Measurements from ENCODE around the gene PMS2.
A peak's percentile ranks its signal among the peaks of the same experiment; 100 is the strongest.
"Not testable (repeated sequence)": the region's sequence is repeated elsewhere in the genome, so short reads cannot be mapped to it uniquely, and the experiment has no call there.

Gene PMS2, protein sequence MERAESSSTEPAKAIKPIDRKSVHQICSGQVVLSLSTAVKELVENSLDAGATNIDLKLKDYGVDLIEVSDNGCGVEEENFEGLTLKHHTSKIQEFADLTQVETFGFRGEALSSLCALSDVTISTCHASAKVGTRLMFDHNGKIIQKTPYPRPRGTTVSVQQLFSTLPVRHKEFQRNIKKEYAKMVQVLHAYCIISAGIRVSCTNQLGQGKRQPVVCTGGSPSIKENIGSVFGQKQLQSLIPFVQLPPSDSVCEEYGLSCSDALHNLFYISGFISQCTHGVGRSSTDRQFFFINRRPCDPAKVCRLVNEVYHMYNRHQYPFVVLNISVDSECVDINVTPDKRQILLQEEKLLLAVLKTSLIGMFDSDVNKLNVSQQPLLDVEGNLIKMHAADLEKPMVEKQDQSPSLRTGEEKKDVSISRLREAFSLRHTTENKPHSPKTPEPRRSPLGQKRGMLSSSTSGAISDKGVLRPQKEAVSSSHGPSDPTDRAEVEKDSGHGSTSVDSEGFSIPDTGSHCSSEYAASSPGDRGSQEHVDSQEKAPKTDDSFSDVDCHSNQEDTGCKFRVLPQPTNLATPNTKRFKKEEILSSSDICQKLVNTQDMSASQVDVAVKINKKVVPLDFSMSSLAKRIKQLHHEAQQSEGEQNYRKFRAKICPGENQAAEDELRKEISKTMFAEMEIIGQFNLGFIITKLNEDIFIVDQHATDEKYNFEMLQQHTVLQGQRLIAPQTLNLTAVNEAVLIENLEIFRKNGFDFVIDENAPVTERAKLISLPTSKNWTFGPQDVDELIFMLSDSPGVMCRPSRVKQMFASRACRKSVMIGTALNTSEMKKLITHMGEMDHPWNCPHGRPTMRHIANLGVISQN

DNA sequence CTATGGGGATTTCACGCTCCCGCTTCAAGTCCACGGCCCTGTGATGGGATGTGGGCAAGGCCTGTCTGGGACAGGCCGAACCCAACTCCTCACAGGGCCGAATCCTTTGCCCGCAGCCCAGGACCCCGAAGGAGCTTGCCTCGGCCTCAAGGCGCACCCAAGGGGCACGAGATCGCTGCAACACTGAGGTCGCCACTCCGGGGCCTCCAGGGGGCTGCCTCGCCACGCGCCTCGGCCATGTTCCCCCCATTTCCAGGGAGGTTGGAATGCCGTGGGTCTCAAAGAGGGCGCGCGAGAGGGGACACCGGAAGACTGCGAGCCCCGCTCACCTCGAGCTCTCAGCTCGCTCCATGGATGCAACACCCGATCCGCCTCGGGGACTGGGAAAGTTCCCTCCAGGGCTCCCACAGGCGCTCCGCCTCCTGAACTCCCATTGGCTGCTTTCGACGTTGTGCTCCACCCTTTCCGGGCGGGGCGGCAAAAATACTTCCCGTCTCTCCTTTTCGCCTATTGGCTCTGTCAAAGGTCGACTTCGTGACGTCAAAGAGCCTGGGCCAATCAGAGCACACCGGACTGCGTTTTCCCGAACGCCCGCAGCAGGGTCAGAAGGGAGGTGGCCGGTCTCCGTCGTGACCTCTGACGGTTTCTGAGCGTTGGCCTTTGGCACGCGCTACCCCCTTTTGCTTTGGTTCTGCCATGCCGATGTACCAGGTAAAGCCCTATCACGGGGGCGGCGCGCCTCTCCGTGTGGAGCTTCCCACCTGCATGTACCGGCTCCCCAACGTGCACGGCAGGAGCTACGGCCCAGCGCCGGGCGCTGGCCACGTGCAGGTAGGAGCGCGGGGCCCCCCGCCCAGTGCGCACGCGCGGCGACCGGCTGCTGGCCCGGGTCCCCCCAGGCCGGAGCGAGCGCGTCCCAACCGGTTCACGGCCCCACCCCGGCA, at the start of gene PMS2, which contains the start of gene AIMP2:
Gene PMS2 (minus strand): TSS at position 382 of the 944 bp plus-strand sequence. CDS start 30 bp downstream, at position 352.
Gene AIMP2 (plus strand): TSS at position 605 of the 944 bp plus-strand sequence. CDS start 92 bp downstream, at position 697.
- peak; percentile 94 for DNase-seq

DNA sequence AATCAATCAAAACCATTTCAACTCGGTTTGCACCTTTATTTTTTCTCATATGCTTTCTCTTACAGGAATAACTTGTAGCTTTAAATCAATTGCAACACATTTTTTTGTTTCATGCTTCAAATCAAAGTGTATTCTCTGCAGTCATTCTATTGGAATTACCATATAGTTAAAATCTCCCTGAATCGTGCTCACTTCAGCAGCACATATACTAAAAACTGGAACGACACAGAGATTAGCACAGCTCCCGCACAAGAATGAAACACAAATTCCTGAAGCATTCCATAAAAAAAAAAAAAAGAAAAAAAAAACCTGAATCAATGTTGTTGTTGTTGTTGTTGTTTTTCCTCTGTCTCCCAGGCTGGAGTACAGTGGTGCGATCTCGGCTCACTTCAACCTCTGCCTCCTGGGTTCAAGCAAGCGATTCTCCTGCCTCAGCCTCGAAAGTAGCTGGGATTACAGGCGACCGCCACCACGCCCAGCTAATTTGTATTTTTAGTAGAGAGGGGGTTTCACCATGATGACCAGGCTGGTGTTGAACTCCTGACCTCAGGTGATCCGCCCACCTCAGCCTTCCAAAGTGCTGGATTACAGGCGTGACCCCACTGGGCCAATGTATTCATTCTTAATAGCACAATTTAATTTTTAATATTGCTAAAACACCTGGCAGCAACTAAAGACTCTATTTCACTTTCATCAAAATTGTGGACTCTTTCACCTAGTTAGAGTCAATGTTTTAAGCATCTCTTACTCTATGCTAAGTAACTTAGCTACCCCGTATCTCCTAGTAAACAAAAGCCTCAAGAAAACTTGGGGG, 48.7 kb upstream of the PMS2 start:
- no peak for DNase-seq

DNA sequence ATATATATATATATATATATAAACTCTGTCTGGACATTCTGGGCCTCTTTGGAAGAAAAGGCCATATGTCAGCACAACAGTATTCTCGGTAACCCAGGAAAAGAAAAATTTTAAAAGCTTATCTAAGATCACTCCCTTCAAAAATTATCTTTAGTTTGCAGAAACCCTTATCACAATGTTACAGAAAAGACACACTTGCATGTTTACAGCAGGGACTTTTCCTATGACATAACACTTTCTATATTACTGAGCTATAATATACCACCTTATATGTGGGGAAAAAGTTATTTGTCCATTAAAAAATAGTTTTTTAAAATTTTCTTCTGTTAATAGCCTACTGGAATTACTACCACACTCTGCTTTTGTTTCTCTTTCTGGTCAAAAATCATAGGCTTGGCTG, 47.8 kb upstream of the PMS2 start:
- DNase-seq, result no peak

DNA sequence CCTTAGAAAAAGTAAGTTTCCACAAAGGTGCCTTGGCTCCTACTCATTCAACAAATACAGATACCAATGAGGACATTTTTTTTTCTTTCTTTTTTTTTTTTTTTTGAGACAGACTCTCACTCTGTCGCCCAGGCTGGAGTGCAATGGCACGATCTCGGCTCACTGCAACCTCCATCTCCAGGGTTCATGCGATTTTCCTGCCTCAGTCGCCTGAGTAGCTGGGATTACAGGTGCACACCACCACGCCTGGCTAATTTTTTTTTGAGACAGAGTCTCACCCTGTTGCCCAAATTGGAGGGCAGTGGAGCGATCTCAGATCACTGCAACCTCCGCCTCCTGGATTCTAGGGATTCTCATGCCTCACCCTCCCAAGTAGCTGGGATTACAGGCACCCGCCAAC, 42.3 kb upstream of the PMS2 start:
- DNase-seq, result not testable (repeated sequence)

DNA sequence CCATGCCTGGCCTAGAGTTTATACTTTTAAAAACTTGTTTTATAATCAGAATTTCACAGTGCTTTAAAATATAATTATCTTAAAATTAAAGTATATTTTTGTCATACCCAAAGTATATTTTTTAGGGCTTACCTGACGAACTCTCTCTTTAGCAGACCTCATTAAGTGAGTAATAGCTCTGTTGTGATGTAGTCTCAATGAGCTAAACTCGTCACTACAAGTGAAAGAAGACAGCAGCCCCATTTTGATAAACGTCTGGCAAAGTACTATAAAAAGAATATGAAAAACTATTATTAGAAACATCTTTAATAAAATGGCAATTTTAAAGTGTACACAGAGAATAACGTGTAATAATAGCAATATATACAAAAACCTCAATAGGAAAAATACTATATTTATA, 40.9 kb upstream of the PMS2 start:
- no peak for DNase-seq

DNA sequence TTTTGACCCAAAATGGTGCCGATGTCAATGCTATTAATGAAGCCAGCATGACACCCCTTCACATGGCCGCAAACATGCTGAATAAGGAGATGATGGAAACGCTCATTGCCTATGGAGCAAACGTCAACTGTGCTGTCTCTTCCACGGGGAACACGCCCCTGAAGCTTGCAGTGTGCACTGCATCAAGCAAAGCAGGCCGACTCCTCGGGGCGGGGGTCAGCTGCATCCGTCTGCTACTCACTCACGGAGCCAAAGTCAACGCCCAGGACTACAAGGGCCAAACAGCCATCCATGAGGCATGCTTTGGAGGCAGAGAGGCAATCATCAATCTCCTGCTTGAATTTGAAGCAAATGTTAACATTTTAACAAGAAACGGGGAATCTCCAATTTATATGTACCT, 26.8 kb upstream of the PMS2 start:
- no peak for DNase-seq

DNA sequence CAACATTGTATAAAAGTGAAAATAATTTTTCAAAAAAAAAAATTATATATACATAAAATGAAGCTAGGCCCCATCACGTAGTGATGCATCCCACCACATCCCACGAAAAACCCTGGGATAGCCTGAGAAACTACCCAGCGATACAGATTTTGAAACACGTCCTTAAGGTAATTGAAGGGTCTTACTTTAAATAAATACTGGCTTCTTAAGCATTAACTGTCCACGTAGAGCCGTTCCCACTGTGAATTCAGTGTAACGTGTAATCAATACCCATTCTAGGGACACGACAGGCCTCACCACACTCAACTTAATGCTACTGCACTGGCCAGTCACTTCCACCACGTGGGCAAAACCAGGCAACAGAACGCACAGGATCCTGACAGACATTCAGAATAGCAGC, 26.3 kb upstream of the PMS2 start:
- DNase-seq, result no peak

DNA sequence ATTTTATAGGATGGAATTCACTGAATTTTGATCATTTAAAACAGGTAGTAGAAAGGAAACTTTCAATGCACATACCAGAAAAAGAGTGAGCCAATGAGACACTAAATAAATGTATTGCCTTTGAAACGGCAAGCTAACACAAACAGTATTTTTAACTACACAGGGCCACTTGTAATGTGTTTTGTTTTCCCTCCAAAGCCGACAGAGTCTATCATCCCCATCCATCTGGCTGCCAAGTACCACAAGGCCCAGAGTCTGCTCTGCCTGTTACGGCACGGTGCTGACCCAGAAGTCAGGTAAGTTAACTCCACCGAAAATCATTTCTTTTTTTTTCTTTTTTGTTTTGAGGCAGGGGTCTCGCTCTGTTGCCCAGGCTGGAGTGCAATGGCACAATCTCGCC, 23.8 kb upstream of the PMS2 start:
- no peak for DNase-seq

DNA sequence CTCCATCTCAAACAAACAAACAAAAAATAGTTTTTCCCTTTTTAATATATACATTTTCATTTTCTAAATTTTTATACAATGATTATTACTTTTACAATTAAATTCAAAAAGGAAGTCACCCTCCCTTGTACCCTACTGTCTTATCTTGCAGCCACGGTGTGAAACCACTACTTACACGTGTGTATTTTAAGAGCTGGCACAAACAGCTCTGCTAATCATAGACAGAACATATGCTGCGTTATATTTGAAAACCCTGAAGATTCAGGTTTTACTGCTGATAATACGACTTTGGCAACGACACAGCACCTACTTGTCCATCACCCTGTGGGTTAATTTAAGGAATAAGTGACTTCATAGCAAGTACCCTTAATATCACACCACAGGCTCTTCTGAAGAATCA, 23.3 kb upstream of the PMS2 start:
- no peak for DNase-seq

DNA sequence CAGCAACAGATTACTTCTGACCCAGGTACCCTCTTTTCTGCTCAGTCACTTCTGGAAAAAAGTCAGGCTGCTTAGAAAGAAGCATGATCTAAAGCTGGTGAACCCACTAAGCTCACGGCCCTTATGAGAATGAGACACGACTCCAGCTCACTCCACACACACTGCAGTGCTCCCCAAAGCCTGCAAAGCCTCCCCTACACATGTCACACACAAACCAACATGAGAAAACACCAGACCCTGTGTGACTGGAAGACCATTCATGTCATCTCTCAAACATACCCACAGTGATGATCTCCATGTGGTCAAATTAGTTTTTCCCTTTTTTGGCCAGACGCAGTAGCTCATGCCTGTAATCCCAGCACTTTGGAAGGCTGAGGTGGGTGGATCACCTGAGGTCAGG, 22.7 kb upstream of the PMS2 start:
- no peak for DNase-seq

DNA sequence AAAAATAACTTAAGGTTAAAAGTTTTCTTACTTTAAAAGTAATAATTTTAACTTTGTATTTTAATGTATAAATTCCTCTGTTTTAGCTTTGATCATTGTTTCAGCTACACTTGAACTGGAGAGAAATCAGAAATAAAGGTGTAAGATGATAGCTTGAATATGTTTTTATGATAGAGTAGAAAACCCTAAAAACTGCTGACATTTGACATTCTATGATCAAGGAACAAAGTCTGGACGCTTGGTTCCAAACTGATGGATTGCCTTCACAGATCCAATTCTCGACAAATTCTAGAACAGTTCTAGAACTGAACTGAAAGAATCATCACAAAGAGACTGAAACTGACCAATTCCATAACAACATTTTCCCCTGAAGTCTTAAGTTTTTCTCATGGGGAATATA, 22.1 kb upstream of the PMS2 start, which contains the start of gene ANKRD61:
Gene ANKRD61 (plus strand): TSS at position 389 of the 400 bp plus-strand sequence. CDS start 0 bp downstream, at position 389.
- DNase-seq, result no peak

DNA sequence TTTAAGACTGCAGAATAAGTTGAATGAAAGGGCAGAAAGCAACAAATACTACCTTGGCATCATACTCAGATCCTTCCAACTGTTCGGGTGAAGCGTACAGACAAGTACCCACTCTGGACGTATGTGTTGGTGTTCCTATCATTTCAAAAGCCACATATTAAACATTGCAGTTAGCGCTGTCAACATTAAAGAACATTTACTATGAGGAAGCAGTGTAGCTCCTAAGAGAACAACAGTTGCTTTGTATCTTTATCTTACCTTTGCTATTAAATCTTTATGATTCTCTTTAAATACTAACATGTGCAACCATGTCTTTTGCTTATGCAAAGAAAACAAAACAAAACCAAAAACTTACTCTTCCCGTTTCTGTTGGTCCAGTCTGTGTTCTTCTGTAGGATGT, 19.7 kb upstream of the PMS2 start:
- DNase-seq, result no peak

DNA sequence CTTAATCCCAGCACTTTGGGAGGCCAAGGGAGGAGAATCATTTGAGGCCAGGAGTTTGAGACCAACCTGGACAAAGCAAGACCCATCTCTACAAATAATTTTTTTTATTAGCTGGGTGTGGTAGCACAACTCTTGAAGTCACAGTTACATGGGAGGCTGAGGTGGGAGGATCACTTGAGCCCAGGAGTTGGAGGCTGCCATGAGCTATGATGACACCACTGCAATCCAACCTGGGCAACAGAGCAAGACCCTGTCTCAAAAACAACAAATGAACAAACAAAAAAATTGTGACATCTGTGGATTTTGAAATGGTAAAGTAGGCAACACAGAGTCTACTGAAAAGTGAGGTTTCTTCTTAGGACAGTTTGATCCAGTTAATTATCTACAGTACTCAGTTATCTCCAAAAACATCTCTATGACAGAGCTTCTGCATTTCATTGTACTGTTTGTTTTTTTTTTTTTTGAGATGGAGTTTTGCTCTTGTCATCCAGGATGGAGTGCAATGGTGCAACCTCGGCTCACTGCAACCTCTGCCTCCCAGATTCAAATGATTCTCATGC, 19.0 kb upstream of the PMS2 start:
- no peak for DNase-seq

DNA sequence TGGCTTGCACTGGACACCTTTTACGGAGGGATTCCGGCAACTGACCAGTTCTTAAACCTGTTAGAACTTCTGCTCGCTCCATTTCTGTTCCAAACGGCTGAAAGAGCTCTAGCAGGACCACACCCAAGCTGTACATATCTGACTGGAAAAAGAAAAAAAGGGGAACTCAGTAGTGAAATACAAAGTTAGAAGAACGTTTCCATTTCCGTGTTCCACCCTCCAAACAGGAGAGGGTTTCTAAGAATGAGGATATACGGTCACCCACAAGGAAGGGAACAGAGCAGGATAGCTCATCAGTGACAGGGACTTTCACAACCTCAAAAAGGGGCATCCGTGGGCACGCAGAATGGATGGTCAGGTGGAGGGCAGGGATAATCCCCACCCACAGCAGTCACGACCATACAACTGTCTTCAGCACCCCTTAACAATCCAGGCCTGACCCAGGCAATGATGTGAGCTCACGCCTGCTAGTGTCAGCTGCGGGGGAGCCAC, 18.0 kb upstream of the PMS2 start:
- no peak for DNase-seq

DNA sequence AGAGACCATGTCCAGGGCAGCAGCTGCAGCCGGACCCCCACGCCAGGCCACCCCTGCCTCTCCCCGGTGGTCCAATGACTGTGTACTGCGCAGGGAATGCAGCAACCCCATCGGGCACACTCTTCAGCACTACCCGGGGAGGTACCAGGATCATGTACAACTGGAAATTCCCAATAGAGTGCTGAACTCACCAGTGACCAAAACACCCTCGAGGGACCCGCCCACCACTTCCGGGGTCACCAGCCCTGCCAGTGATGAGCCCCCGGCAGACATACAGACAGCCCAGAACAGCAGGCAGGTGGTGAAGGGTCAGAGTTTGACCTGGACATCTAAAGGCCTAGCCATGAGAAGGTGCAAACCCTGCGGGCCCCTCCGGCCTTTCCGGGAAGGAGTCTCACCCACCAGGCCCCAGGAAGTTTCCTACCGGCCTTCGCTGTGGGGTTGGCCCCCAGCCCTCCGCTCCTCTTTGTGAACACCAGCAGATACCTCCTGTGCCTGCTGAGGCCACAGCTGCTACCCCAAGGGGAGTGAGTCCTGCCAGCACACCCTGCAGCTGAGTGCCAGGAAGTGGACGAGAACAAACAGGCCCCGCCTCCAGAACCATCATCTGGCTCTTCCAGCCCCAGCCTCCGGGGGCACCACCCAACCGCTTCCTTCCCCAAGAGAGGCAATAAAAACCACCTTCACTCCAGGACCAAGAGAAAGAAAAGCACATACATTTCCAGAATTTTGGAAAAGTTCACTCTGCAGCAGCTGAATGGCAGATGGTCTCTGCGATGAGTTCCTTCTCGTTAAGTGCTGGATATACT, 17.4 kb upstream of the PMS2 start:
- peak; percentile 61 for DNase-seq

DNA sequence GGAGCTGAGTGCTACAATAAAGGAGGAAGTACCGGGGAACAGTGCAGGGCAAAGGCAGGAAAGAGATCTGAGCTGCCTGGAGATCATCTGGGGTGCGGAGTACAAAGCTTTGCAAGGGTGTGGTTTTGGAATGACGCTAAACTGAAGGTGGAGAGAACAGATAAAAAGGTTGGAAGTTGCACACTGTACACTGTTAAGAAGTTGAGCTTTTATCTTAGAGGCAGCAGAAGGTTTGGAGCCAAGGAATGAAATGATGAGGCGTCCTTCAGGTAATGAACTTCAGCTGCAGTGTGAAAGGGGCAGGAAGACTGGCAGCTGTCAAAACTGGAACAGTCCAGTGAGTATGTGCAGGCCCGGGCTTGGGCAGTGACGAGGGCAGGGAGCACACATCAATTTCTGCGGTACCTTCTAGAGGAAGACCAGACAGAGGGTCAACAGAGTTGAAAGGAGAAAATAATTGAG, 15.2 kb upstream of the PMS2 start:
- no peak for DNase-seq

DNA sequence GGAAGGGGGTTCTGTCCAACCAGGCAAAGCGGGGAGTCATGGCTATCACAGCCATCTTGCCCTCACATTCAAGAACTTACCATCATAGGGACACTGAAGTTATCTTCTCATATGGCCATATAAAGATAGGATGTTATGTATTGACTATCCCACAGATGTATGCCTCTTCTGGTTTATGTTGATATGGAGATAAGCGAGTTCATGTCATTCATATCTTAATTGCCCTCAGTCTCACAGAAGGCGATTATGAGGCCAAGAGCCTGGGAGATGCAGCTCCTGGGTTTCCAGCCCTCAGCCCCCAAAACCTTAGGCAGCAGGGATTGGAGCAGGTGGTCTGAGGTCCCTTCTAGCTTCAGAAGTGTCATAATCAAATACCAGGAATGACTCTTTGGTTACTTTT, 13.9 kb upstream of the PMS2 start:
- no peak for DNase-seq

DNA sequence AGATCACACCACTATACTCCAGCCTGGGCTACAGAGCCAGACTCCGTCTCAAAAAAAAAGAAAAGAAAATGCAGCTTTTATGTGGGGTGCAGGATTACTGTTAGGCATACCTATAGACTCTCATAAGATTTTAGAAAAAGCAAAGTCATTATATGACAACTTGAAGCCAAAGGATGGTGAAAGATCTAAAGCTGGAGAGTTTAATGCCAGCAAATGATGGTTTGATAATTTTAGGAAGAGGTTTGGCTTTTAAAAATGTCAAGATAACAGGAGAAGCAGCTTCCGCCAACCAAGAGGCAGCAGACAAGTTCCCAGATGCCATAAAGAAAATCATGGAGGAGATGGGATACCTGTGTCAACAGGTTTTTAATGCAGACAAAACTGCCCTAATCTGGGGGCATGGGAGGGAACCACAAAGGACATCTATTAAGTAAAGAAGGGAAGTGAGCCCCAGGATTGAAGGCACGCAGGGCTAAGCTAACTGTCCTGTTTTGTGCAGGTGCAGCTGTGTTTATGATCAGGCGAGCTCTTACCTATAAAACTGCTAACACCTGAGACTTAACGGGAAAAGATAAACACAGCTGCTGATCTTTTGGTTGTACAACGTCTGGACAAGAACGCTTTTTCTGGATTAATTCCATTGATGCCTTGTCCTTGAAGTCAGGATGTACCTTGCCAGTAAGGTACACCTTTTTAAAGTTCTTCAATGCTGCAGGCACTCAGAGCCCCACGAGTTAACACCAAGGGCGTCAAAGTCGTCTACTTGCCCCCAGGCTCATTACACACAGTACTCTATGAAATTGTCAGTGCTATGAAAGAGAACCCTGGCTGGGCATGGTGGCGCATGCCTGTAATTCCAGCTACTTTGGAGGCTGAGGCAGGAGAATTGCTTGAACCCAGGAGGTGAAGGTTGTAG, 11.8 kb upstream of the PMS2 start:
- no peak for DNase-seq

DNA sequence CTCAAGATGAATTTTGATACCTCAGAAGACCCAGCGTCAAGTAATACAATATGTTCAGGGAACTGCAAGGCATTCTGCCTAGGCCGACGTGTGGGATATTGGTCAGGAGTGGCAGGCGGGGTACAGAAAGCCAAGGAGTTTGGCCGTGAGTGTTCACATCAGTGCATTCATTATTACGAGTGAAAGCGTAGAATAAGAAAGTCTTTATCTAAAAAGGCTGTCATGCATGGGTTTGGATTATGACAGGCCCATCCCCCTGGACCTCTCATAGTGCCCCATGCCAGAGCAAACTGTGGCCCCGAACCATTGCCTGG, 7.8 kb upstream of the PMS2 start:
- no peak for DNase-seq
